KOPT-K1 (cell line): ENCODE results near the gene MYOG.

Source experiments
- H3K27ac ChIP-seq: fragments of 200-600 bp; sonication (generic); 2 replicates; pipeline ENCODE4 v1.5.1; 2016; ENCODE audit warnings: antibody characterized with exemption, mild to moderate bottlenecking, low read depth, low read length; ENCODE audit not compliant: poor library complexity, severe bottlenecking
- H3K36me3 ChIP-seq: fragments of 200-600 bp; sonication (generic); 2 replicates; pipeline ENCODE4 v1.5.1; 2017; ENCODE audit warnings: antibody characterized with exemption, mild to moderate bottlenecking, low read length, moderate library complexity; ENCODE audit not compliant: insufficient read depth
- H3K9me3 ChIP-seq: fragments of 200-600 bp; sonication (generic); 2 replicates; pipeline ENCODE4 v1.5.1; 2017; ENCODE audit warnings: antibody characterized with exemption, low read length, mild to moderate bottlenecking; ENCODE audit not compliant: insufficient read depth, poor library complexity, severe bottlenecking

The MYOG gene

GRCh38 chr1:203099805-203100515, 14.1 kb upstream of the MYOG start:
- Histone ChIP-seq H3K27ac (no peak overlapping the region), H3K36me3 (no peaks in the 10 kb centered on the region), H3K9me3 (peaks cover 9% of the 10 kb centered on the region)

DNA sequence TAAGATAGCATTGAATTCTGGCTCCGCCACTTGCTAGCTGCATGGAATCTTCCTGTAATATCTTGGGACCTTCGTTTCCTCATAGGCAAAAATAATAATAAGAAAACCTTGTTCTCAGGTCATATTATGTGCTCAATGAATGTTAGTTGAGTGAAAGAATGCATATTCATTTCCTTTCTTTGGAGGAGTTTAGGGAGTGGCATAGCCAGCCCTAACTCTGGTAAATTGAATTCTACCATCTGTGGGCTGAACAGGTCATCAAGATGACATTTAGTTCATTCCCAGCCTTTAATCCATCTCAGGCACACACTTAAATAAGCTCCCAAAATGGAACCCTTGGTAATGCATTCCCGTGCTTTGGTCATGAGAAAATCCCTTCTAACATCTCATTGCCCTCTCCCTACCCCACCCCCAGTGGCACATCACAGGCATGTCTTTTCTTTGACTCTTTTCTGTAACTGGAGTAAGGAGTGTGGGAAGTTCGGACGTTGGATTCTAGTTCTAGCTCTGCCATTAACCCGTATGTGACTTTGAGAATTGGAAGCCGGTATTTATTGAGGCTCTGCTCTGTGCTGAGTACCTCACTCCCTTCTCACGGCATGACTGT, 13.2 kb upstream of the MYOG start:
- Histone ChIP-seq H3K36me3 (no peaks in the 10 kb centered on the region), H3K9me3 (peaks cover 15% of the 10 kb centered on the region), H3K27ac (no peak overlapping the region)

DNA sequence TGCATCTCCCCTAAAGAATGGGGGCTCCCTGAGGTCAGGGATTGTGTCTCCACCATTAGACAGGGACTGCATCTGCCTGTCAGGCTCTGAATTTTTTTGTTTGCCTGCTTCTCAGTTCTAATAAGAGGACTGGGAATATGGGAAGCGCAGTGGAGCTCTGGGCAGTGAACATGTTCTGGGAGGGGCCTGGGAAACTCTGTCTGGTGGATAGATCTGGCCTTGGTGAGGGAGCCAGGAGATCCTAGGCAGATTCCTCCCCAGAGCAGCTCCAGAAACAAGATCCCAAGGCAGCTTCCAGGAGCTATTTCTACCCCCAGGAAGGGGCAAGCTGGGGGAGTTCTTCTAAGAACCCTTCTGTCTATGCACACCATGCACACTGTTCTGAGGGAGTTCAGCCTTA, 12.6 kb upstream of the MYOG start:
- H3K9me3 ChIP-seq: peaks cover 15% of the 10 kb centered on the region
- no peaks in the 10 kb centered on the region for H3K36me3 ChIP-seq
- no peak overlapping the region for H3K27ac ChIP-seq

DNA sequence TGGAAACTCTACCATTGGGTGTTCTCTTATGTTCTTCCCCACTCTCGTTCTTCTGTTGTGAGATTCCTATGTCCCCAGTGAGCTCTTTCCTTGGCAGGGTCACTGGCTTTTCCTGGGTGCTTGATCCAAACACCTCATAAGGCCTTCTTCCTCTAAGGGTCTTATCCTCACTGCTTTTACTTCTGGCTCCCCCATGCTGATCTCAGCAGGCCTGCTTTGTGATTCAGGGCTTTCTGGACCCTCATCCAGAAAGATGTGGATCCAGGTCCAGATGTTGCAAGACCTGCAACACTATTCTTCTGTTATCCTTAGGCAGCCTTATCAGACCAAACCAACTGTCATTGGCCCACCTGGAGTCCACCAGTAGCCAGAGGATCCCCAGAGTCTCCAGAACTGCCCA, 11.2 kb upstream of the MYOG start:
- H3K27ac ChIP-seq: no peak overlapping the region
- no peaks in the 10 kb centered on the region for H3K36me3 ChIP-seq
- H3K9me3 ChIP-seq: peaks cover 15% of the 10 kb centered on the region

- H3K27ac ChIP-seq: no peak overlapping the region
- no peaks in the 10 kb centered on the region for H3K36me3 ChIP-seq
Measured at GRCh38 chr1:203096566-203096965, 10.8 kb upstream of the MYOG start.

GRCh38 chr1:203095061-203095690, 9.4 kb upstream of the MYOG start:
- no peak overlapping the region for H3K27ac ChIP-seq
- H3K36me3 ChIP-seq: no peaks in the 10 kb centered on the region
- peaks cover 15% of the 10 kb centered on the region for H3K9me3 ChIP-seq

More at GRCh38 chr1:203096566-203096965, 10.8 kb upstream of the MYOG start:
- H3K9me3 ChIP-seq: peaks cover 15% of the 10 kb centered on the region

- no peak overlapping the region for H3K27ac ChIP-seq
- peaks cover 15% of the 10 kb centered on the region for H3K9me3 ChIP-seq
Measured at GRCh38 chr1:203093754-203094410, 8.1 kb upstream of the MYOG start.

DNA sequence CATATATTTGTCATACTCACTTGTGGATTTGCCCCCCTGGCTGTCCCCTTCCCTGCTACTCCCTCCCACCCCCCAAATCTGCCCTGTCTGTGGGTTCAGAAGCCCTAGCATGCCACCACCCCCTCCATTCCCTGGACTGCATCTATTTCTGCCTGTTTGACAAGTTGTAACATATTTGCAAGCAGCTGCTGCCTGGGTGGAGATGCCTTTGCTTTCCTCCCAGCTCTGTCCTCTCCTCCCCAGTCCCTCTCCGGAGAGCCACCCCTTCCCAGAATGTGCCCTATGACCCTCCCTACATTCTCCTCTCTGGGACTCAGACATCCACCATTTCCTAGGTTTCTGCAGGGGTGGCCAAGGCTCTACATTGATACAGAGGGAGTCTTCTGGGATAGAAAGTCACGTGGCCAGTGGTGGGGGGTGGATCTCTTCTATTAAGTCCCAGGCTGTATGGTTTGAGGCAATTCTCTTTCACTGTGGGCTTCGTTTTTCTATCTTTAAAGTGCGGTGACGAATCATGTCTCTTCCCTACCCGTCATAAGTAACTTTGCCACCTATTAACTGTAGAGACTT, 6.0 kb upstream of the MYOG start:
- Histone ChIP-seq H3K36me3 (no peaks in the 10 kb centered on the region), H3K27ac (no peak overlapping the region), H3K9me3 (peaks cover 15% of the 10 kb centered on the region)

More at GRCh38 chr1:203093754-203094410, 8.1 kb upstream of the MYOG start:
- H3K36me3 ChIP-seq: no peaks in the 10 kb centered on the region

DNA sequence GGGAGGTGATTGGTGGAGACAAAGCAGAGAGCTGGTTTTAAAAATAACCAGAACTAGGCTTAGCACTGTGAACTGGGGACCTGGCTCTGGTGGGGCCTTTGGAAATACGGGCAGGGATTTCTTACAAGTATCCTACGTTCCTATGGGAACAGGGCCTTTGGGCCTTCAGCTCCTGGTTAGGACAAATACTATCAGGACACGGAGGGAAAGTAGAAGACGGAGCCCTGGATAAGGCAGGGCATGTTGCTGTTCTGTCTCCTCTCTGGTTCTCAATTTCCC, 5.3 kb upstream of the MYOG start:
- Histone ChIP-seq H3K9me3 (peaks cover 15% of the 10 kb centered on the region), H3K36me3 (no peaks in the 10 kb centered on the region), H3K27ac (no peak overlapping the region)

- H3K36me3 ChIP-seq: no peaks in the 10 kb centered on the region
Measured at GRCh38 chr1:203090421-203091198, 4.8 kb upstream of the MYOG start.

DNA sequence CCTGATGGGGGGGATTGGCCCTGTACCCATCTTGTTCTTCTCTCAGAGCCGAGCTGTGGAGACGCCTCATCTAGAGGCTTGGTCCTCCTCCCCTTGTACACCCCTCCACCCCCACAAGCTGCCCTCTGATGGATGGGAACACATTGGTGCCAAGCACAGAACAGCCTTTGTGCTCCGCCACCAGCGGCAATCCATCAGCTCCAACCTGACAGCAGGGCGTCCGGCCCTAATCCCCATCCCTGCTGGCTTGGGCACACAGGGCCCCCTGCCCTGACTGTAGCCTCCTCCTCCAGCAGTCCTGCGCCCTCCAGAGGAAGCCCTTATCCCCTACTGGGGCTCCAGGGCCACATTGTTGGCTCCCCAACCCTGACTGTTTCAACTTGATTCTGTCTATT, 3.8 kb upstream of the MYOG start:
- Histone ChIP-seq H3K27ac (no peak overlapping the region), H3K36me3 (no peaks in the 10 kb centered on the region), H3K9me3 (peaks cover 5% of the 10 kb centered on the region)

More at GRCh38 chr1:203090421-203091198, 4.8 kb upstream of the MYOG start:
- peaks cover 14% of the 10 kb centered on the region for H3K9me3 ChIP-seq
- no peak overlapping the region for H3K27ac ChIP-seq

DNA sequence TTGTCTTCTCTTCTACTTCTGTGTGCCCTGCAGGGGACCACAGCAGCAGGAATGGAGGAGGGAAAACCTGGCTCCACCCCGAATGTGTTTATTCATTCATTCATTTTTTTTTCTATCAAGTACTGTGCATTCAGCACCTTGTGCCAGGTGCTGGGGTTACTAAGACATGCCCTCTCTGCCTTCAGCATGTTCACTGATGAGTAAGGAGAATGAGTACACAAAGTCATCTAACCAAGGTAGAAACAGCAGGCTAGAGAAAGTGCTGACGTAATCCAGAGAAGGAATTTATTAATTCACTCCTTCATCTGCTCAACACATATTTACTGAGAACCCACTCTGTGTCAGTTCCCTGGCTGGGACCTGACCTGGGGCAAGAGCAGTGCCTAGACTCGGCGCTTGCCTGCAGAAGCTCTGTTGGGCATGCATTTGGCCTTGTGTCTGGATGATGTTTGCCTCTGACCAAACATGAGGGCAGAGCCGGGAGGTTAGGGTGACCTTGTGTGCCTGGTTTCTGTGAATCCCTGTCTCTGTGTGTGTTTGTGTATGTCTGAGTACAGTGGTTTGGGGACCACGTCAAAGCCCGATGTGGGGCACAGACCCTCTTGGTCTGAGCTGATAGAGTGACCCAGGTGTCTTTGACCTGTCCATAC, 3.3 kb upstream of the MYOG start:
- Histone ChIP-seq H3K27ac (no peak overlapping the region), H3K36me3 (no peaks in the 10 kb centered on the region), H3K9me3 (no peaks in the 10 kb centered on the region)

GRCh38 chr1:203088441-203088840, 2.6 kb upstream of the MYOG start:
- Histone ChIP-seq H3K9me3 (no peaks in the 10 kb centered on the region), H3K27ac (no peak overlapping the region), H3K36me3 (no peaks in the 10 kb centered on the region)

DNA sequence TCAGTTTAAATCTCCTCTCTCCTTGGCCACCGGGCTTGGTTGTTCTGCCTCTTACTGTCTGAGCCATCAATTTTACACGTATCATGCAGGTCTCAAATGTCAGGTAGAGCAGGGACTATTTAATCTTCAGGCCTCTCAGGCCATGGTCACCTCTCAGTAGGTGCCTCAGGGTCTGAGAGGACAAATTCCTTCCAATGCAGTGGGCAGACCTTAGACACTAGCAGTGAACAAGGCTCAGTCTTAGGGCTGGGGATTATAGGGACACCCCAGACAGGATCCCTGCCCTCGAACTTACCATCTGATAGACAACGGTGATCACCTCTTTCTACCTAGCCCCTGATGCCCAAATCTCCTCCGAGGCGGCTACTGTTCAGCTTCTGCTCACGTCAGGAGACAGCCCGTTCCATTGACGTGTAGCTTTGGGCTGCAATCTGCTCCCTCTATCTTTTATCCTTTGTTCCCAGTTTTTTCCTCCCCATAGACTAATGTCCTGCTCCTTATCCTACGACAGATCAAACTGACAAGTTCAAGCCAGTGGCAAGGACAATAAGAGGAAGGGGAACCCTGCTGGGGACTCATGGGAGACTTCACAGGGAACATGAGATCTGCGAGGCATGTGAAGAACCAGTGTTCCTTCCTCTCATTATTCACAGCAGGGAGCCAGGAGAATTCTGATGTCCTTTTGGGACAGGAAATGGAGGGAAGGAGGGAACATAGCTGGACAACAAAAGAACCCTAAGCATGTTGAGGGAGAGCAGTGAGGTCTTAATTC, 1.4 kb upstream of the MYOG start:
- no peaks in the 10 kb centered on the region for H3K36me3 ChIP-seq
- no peak overlapping the region for H3K27ac ChIP-seq
- no peaks in the 10 kb centered on the region for H3K9me3 ChIP-seq
